Subcutaneous adipose tissue (tissue), 4 donors: ENCODE results near the gene MTF2. TPM values are rescaled to one million over a fixed set of nuclear protein-coding genes. Genes with fewer than 3 reads are reported as not detected.

Experiments
- CTCF ChIP-seq: fragments of 450-650 bp; IDR thresholded peaks from one replicate; pipeline ENCODE4 v1.5.1; 2016; ENCODE audit warnings: low read depth, mild to moderate bottlenecking, control low read depth, antibody characterized with exemption, moderate library complexity
- total RNA-seq, 4 donors: library from RNA; depleted of rRNA; stranded (reverse); fragments of >200 nt; gene quantifications; one replicate each; pipeline ENCODE4 v1.1.0, GENCODE V29; 2016

Gene MTF2
- total RNA-seq, 4 donors from 2014 or later, result 16.3 to 24.0 (median 19.9) TPM

DNA sequence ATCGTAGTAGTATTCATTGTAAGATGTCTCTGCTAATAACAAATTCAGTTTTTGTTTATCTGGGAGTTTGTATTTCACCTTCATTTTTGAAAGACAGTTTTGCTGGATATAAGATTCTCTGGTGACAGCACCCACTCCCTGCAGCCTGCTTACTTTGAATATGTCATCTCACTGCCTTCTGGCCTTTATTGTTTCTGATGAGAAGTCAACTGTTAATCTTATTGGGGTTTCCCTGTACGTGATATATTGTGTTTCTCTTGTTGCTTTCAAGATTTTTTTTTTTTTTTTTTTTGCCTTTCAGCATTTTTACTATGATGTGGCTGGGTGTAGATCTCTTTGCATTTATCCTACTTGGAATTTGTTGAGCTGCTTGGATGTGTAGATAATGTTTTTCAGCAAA, 29.3 kb downstream of the MTF2 start:
- TF ChIP-seq CTCF, result no peak

GRCh38 chr1:93109578-93109977, 30.5 kb downstream of the MTF2 start:
- no peak for TF ChIP-seq CTCF

DNA sequence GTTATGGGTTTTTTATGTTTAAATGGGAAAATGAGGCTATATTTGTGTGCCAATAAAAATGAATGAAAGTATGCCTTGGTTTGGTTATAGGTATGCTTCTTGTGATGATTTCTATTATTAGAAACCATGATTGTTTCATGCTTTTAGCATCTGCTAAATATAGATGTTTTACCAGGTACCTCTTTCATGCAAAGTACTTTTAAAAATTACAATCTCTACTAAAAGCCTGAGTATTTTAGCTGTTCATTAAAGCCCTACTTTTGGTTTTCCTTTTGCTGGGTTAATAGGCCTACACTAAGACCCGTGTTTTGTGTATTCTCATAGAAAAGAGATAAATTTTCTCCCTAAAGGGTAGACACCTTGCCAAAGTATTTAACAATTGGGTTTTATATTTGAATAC, 32.0 kb downstream of the MTF2 start:
- no peak for TF ChIP-seq CTCF

DNA sequence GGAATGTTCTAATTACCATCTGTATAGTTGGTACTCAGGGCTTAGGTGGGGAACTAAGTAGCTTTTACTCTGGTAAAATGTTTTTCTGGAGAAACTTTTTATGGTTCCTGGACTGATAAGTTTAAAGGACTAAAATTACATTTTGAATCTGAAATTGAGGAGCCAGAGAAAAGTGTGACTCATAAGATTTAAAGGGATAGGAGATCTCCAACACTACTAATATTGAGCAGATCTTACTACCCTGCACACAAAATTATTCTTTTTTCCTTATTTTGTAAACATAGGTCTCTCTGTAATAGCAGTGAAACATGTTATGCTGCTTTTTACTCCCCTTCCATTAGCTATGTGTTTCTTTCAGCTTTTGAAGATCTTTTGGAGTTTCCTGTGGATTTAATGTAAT, 32.5 kb downstream of the MTF2 start:
- no peak for TF ChIP-seq CTCF

GRCh38 chr1:93113127-93113526, 34.0 kb downstream of the MTF2 start:
- no peak for TF ChIP-seq CTCF

- TF ChIP-seq CTCF, result no peak
Measured at GRCh38 chr1:93114391-93114790, 35.3 kb downstream of the MTF2 start.

DNA sequence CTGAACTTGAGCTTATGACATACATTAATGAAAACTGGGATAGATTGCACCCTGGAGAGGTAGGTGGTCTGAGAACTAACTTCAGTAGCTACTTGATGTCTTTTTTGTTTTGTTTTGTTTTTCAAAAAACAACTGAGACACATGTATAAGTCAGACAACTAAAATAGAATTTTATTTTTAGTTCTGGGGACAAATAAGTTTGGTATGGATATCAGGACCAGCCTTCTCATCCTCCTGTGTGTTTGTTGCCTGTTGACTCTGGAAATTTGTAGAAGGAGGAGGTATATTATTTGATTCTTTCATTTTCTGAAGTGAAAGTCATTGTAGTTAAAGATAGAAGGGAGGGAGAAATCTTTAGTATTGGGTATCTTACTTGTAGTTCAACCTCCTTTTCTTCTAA, 41.5 kb downstream of the MTF2 start:
- no peak for TF ChIP-seq CTCF

DNA sequence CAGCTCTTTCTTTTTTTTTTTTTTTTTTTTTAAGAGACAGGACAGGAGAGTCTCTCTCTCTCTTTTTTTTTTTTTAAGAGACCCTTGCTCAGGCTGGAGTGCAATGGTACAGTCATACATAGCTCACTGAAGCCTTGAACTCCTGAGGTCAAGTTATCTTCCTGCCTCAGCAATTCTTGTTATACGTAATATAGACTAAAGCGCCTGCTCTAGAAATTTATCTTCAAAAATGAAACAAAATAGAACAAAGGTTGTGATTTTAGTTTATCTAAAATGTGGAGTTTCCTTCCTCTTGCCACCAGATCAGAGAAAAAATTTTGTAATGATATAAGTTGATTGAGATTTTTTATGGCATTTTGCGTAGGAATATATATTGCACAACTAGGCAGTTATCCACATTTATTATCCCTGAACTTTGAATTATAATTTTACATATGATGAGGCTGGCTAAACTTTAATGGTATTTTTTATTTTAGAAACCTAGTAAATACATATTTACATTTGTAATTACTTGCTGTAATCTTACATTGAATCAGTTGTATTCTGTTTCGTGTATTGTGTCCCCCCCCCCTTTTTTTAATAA, 44.2 kb downstream of the MTF2 start:
- no peak for TF ChIP-seq CTCF
